HEK293 (cell line): ENCODE results near the gene SAMD4B.

ENCODE experiments used
- BCL11A ChIP-seq: fragments of 450-650 bp; formaldehyde crosslinking; IDR thresholded peaks from 2 replicates; pipeline ENCODE4 v1.5.1; 2016; ENCODE audit warnings: low read depth, missing biosample characterization, missing genetic modification characterization
- IKZF3 ChIP-seq: fragments of 450-650 bp; IDR thresholded peaks from 2 replicates; pipeline ENCODE4 v1.5.0; 2018; ENCODE audit warnings: missing biosample characterization, mild to moderate bottlenecking, missing genetic modification characterization, moderate library complexity
- KLF1 ChIP-seq: fragments of 450-650 bp; formaldehyde crosslinking; IDR thresholded peaks from 2 replicates; pipeline ENCODE4 v1.5.1; 2016; ENCODE audit warnings: missing biosample characterization, missing genetic modification characterization
- SCRT1 ChIP-seq: fragments of 450-650 bp; formaldehyde crosslinking; IDR thresholded peaks from 2 replicates; pipeline ENCODE4 v1.5.1; 2016; ENCODE audit warnings: missing biosample characterization, missing genetic modification characterization, borderline replicate concordance
- SETDB1 ChIP-seq: IDR thresholded peaks from one replicate; pipeline ENCODE4 v1.6.1; 2017; ENCODE audit warnings: mild to moderate bottlenecking, low read length, moderate library complexity, mixed read lengths; ENCODE audit not compliant: insufficient read length
- TCF7L2 ChIP-seq: IDR thresholded peaks from 2 replicates; pipeline ENCODE4 v1.6.1; 2011; ENCODE audit warnings: low read depth, mild to moderate bottlenecking, inconsistent platforms, low read length, moderate library complexity, borderline replicate concordance
- ZBTB48 ChIP-seq: fragments of 450-650 bp; formaldehyde crosslinking; IDR thresholded peaks from 2 replicates; pipeline ENCODE4 v1.5.1; 2016; ENCODE audit warnings: missing biosample characterization, missing genetic modification characterization
- ZFP37 ChIP-seq: fragments of 450-650 bp; formaldehyde crosslinking; IDR thresholded peaks from 2 replicates; pipeline ENCODE4 v1.5.1; 2016; ENCODE audit warnings: missing biosample characterization, missing genetic modification characterization
- ZFP41 ChIP-seq: fragments of 450-650 bp; formaldehyde crosslinking; IDR thresholded peaks from 2 replicates; pipeline ENCODE4 v1.5.1; 2016; ENCODE audit warnings: missing biosample characterization, missing genetic modification characterization, borderline replicate concordance
- ZNF133 ChIP-seq: fragments of 450-650 bp; formaldehyde crosslinking; IDR thresholded peaks from 2 replicates; pipeline ENCODE4 v1.5.1; 2016; ENCODE audit warnings: missing biosample characterization, missing genetic modification characterization
- ZNF146 ChIP-seq: fragments of 450-650 bp; formaldehyde crosslinking; IDR thresholded peaks from 2 replicates; pipeline ENCODE4 v1.5.1; 2016; ENCODE audit warnings: missing biosample characterization, missing genetic modification characterization
- ZNF174 ChIP-seq: fragments of 450-650 bp; formaldehyde crosslinking; IDR thresholded peaks from 2 replicates; pipeline ENCODE4 v1.5.0; 2017; ENCODE audit warnings: missing biosample characterization, mild to moderate bottlenecking, missing genetic modification characterization
- ZNF292 ChIP-seq: fragments of 450-650 bp; formaldehyde crosslinking; IDR thresholded peaks from 2 replicates; pipeline ENCODE4 v1.5.1; 2016; ENCODE audit warnings: low read depth, missing biosample characterization, missing genetic modification characterization, borderline replicate concordance
- ZNF335 ChIP-seq: fragments of 450-650 bp; formaldehyde crosslinking; conservative IDR thresholded peaks from 2 replicates; pipeline ENCODE4 v1.5.1; 2016; ENCODE audit warnings: missing biosample characterization, missing genetic modification characterization
- ZNF354C ChIP-seq: fragments of 450-650 bp; formaldehyde crosslinking; IDR thresholded peaks from 2 replicates; pipeline ENCODE4 v1.5.1; 2016; ENCODE audit warnings: missing biosample characterization, missing genetic modification characterization, low read depth, borderline replicate concordance
- ZNF366 ChIP-seq: fragments of 450-650 bp; formaldehyde crosslinking; conservative IDR thresholded peaks from 2 replicates; pipeline ENCODE4 v1.5.1; 2016; ENCODE audit warnings: missing biosample characterization, missing genetic modification characterization
- ZNF433 ChIP-seq: fragments of 450-650 bp; formaldehyde crosslinking; IDR thresholded peaks from 2 replicates; pipeline ENCODE4 v1.5.1; 2016; ENCODE audit warnings: missing biosample characterization, missing genetic modification characterization, low read depth
- ZNF514 ChIP-seq: fragments of 450-650 bp; formaldehyde crosslinking; IDR thresholded peaks from 2 replicates; pipeline ENCODE4 v1.5.1; 2016; ENCODE audit warnings: missing biosample characterization, missing genetic modification characterization
- ZNF530 ChIP-seq: fragments of 450-650 bp; formaldehyde crosslinking; IDR thresholded peaks from 2 replicates; pipeline ENCODE4 v1.5.1; 2016; ENCODE audit warnings: low read depth, missing biosample characterization, missing genetic modification characterization
- ZNF585B ChIP-seq: fragments of 450-650 bp; formaldehyde crosslinking; IDR thresholded peaks from 2 replicates; pipeline ENCODE4 v1.5.1; 2016; ENCODE audit warnings: missing biosample characterization, missing genetic modification characterization
- ZNF747 ChIP-seq: fragments of 450-650 bp; formaldehyde crosslinking; IDR thresholded peaks from 2 replicates; pipeline ENCODE4 v1.5.1; 2016; ENCODE audit warnings: missing biosample characterization, missing genetic modification characterization
- ZNF776 ChIP-seq: fragments of 450-650 bp; formaldehyde crosslinking; IDR thresholded peaks from 2 replicates; pipeline ENCODE4 v1.5.0; 2017; ENCODE audit warnings: missing biosample characterization, missing genetic modification characterization, borderline replicate concordance
- ZNF785 ChIP-seq: fragments of 450-650 bp; formaldehyde crosslinking; IDR thresholded peaks from 2 replicates; pipeline ENCODE4 v1.5.1; 2016; ENCODE audit warnings: missing biosample characterization, missing genetic modification characterization
- ZSCAN30 ChIP-seq: fragments of 450-650 bp; IDR thresholded peaks from 2 replicates; pipeline ENCODE4 v1.5.1; 2018; ENCODE audit warnings: missing biosample characterization, mild to moderate bottlenecking, missing genetic modification characterization, moderate library complexity
- TF ChIP-seq, protein P1 (sequence below): fragments of 450-650 bp; formaldehyde crosslinking; IDR thresholded peaks from 2 replicates; pipeline ENCODE4 v1.5.1; 2016; ENCODE audit warnings: missing biosample characterization, missing genetic modification characterization
- TF ChIP-seq, protein P2 (sequence below): fragments of 450-650 bp; formaldehyde crosslinking; IDR thresholded peaks from 2 replicates; pipeline ENCODE4 v1.5.1; 2016; ENCODE audit warnings: missing biosample characterization, missing genetic modification characterization
- TF ChIP-seq, protein P3 (sequence below): fragments of 450-650 bp; formaldehyde crosslinking; IDR thresholded peaks from 2 replicates; pipeline ENCODE4 v1.5.1; 2016; ENCODE audit warnings: missing biosample characterization, missing genetic modification characterization, low read depth
- TF ChIP-seq, protein P4 (sequence below): fragments of 450-650 bp; formaldehyde crosslinking; IDR thresholded peaks from 2 replicates; pipeline ENCODE4 v1.5.1; 2016; ENCODE audit warnings: missing biosample characterization, missing genetic modification characterization
- TF ChIP-seq, protein P5 (sequence below): fragments of 450-650 bp; formaldehyde crosslinking; IDR thresholded peaks from 2 replicates; pipeline ENCODE4 v1.5.1; 2016; ENCODE audit warnings: missing biosample characterization, missing genetic modification characterization
- TF ChIP-seq, protein P6 (sequence below): fragments of 450-650 bp; formaldehyde crosslinking; IDR thresholded peaks from 2 replicates; pipeline ENCODE4 v1.5.1; 2016; ENCODE audit warnings: missing biosample characterization, missing genetic modification characterization, borderline replicate concordance

The SAMD4B gene

DNA sequence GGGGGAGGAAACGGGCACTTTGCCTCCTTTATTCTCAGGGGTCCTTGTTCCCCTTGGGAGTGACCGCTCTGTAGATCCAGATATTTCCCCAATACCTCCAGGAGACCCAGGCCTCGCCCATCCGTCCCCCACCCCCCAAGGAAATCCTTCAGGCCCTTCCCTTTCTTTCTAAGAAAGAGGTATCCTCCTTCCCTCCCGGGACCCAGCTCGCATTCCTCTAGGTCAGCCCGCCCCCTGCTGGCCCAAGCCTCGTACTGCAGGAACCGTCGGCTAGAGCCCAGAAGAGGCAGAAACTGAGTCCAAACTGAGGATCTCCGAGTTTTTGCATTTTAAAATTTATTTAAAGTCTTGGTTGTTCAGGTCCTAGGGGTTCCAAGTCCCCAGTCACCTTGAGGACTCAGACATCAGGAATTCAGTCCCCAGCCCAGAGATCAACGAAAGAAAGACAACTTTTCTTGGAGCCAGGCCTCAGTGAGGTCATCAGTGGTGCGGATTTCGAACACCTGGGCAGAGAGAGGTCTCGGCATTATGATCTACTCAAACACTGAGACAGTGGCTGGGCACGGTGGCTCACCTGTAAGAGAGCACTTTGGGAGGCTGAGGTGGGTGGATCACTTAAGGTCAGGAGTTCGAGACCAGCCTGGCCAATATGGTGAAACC is 14.0 kb upstream of the SAMD4B start (continued):
- no peak for TF ChIP-seq ZNF785
- no peak for TF ChIP-seq ZNF514
- TF ChIP-seq, protein P1, sequence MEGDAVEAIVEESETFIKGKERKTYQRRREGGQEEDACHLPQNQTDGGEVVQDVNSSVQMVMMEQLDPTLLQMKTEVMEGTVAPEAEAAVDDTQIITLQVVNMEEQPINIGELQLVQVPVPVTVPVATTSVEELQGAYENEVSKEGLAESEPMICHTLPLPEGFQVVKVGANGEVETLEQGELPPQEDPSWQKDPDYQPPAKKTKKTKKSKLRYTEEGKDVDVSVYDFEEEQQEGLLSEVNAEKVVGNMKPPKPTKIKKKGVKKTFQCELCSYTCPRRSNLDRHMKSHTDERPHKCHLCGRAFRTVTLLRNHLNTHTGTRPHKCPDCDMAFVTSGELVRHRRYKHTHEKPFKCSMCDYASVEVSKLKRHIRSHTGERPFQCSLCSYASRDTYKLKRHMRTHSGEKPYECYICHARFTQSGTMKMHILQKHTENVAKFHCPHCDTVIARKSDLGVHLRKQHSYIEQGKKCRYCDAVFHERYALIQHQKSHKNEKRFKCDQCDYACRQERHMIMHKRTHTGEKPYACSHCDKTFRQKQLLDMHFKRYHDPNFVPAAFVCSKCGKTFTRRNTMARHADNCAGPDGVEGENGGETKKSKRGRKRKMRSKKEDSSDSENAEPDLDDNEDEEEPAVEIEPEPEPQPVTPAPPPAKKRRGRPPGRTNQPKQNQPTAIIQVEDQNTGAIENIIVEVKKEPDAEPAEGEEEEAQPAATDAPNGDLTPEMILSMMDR (tag by site-specific recombination): peak; percentile 95
- no peak for TF ChIP-seq SETDB1
- no peak for TF ChIP-seq ZNF530 (tag by site-specific recombination)
- TF ChIP-seq ZFP37 (tag by site-specific recombination): no peak
- no peak for TF ChIP-seq TCF7L2
- TF ChIP-seq ZNF174 (tag by site-specific recombination): no peak
- TF ChIP-seq ZNF747 (tag by site-specific recombination): no peak
- no peak for TF ChIP-seq SCRT1 (tag by site-specific recombination)
- TF ChIP-seq, protein P2, sequence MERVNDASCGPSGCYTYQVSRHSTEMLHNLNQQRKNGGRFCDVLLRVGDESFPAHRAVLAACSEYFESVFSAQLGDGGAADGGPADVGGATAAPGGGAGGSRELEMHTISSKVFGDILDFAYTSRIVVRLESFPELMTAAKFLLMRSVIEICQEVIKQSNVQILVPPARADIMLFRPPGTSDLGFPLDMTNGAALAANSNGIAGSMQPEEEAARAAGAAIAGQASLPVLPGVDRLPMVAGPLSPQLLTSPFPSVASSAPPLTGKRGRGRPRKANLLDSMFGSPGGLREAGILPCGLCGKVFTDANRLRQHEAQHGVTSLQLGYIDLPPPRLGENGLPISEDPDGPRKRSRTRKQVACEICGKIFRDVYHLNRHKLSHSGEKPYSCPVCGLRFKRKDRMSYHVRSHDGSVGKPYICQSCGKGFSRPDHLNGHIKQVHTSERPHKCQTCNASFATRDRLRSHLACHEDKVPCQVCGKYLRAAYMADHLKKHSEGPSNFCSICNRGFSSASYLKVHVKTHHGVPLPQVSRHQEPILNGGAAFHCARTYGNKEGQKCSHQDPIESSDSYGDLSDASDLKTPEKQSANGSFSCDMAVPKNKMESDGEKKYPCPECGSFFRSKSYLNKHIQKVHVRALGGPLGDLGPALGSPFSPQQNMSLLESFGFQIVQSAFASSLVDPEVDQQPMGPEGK (tag by site-specific recombination): peak; percentile 72
- no peak for TF ChIP-seq ZNF292
- 0 out of 2 replicates have a peak, but pooled peaks have one; percentile 11 for TF ChIP-seq ZNF335 (tag by site-specific recombination)
- TF ChIP-seq BCL11A (tag by site-specific recombination): no peak
- peak; percentile 85 for TF ChIP-seq IKZF3
- TF ChIP-seq ZNF133 (tag by site-specific recombination): no peak
- TF ChIP-seq KLF1 (tag by site-specific recombination): 0 out of 2 replicates have a peak, but pooled peaks have one; percentile 39
- TF ChIP-seq, protein P3, sequence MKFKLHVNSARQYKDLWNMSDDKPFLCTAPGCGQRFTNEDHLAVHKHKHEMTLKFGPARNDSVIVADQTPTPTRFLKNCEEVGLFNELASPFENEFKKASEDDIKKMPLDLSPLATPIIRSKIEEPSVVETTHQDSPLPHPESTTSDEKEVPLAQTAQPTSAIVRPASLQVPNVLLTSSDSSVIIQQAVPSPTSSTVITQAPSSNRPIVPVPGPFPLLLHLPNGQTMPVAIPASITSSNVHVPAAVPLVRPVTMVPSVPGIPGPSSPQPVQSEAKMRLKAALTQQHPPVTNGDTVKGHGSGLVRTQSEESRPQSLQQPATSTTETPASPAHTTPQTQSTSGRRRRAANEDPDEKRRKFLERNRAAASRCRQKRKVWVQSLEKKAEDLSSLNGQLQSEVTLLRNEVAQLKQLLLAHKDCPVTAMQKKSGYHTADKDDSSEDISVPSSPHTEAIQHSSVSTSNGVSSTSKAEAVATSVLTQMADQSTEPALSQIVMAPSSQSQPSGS (tag by site-specific recombination): no peak
- no peak for TF ChIP-seq ZNF776 (tag by site-specific recombination)
- no peak for TF ChIP-seq ZNF433 (tag by site-specific recombination)
- TF ChIP-seq ZFP41 (tag by site-specific recombination): no peak
- TF ChIP-seq, protein P4, sequence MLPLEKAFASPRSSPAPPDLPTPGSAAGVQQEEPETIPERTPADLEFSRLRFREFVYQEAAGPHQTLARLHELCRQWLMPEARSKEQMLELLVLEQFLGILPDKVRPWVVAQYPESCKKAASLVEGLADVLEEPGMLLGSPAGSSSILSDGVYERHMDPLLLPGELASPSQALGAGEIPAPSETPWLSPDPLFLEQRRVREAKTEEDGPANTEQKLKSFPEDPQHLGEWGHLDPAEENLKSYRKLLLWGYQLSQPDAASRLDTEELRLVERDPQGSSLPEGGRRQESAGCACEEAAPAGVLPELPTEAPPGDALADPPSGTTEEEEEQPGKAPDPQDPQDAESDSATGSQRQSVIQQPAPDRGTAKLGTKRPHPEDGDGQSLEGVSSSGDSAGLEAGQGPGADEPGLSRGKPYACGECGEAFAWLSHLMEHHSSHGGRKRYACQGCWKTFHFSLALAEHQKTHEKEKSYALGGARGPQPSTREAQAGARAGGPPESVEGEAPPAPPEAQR (tag by site-specific recombination): no peak
- peak; percentile 95 for TF ChIP-seq ZNF366 (tag by site-specific recombination)
- TF ChIP-seq, protein P5, sequence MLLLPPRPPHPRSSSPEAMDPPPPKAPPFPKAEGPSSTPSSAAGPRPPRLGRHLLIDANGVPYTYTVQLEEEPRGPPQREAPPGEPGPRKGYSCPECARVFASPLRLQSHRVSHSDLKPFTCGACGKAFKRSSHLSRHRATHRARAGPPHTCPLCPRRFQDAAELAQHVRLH (tag by site-specific recombination): no peak
- no peak for TF ChIP-seq ZNF354C (tag by site-specific recombination)
- no peak for TF ChIP-seq ZNF585B (tag by site-specific recombination)
- no peak for TF ChIP-seq ZNF146 (tag by site-specific recombination)
- peak; percentile 80 for TF ChIP-seq ZSCAN30
- peak; percentile 70 for TF ChIP-seq ZBTB48 (tag by site-specific recombination)
- TF ChIP-seq, protein P6, sequence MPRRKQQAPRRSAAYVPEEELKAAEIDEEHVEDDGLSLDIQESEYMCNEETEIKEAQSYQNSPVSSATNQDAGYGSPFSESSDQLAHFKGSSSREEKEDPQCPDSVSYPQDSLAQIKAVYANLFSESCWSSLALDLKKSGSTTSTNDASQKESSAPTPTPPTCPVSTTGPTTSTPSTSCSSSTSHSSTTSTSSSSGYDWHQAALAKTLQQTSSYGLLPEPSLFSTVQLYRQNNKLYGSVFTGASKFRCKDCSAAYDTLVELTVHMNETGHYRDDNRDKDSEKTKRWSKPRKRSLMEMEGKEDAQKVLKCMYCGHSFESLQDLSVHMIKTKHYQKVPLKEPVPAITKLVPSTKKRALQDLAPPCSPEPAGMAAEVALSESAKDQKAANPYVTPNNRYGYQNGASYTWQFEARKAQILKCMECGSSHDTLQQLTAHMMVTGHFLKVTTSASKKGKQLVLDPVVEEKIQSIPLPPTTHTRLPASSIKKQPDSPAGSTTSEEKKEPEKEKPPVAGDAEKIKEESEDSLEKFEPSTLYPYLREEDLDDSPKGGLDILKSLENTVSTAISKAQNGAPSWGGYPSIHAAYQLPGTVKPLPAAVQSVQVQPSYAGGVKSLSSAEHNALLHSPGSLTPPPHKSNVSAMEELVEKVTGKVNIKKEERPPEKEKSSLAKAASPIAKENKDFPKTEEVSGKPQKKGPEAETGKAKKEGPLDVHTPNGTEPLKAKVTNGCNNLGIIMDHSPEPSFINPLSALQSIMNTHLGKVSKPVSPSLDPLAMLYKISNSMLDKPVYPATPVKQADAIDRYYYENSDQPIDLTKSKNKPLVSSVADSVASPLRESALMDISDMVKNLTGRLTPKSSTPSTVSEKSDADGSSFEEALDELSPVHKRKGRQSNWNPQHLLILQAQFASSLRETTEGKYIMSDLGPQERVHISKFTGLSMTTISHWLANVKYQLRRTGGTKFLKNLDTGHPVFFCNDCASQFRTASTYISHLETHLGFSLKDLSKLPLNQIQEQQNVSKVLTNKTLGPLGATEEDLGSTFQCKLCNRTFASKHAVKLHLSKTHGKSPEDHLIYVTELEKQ (tag by site-specific recombination): no peak
